Fibroblast of mammary gland (primary cell): ENCODE results near the gene TNFAIP3.
"Not testable (repeated sequence)": the region's sequence is repeated elsewhere in the genome, so short reads cannot be mapped to it uniquely, and the experiment has no call there.

Experiments used
- DNase-seq: peaks from one replicate; pipeline ENCODE4 v3.0.0-alpha.2; 2010; ENCODE audit warnings: low read depth
- H3K4me3 ChIP-seq: 2 replicates; pipeline ENCODE4 v1.5.1; 2011; ENCODE audit warnings: low read depth, mild to moderate bottlenecking, low read length, moderate library complexity; ENCODE audit not compliant: control insufficient read depth
- TF ChIP-seq, protein P1 (sequence below): conservative IDR thresholded peaks from 2 replicates; pipeline ENCODE4 v1.5.1; 2011; ENCODE audit warnings: low read depth, low read length, inconsistent platforms; ENCODE audit not compliant: control insufficient read depth, insufficient read depth

TNFAIP3 gene

GRCh38 chr6:137843211-137843610, 23.8 kb upstream of the TNFAIP3 start:
- H3K4me3 ChIP-seq: no peak overlapping the region
- TF ChIP-seq, protein P1, sequence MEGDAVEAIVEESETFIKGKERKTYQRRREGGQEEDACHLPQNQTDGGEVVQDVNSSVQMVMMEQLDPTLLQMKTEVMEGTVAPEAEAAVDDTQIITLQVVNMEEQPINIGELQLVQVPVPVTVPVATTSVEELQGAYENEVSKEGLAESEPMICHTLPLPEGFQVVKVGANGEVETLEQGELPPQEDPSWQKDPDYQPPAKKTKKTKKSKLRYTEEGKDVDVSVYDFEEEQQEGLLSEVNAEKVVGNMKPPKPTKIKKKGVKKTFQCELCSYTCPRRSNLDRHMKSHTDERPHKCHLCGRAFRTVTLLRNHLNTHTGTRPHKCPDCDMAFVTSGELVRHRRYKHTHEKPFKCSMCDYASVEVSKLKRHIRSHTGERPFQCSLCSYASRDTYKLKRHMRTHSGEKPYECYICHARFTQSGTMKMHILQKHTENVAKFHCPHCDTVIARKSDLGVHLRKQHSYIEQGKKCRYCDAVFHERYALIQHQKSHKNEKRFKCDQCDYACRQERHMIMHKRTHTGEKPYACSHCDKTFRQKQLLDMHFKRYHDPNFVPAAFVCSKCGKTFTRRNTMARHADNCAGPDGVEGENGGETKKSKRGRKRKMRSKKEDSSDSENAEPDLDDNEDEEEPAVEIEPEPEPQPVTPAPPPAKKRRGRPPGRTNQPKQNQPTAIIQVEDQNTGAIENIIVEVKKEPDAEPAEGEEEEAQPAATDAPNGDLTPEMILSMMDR: no peak
- DNase-seq: no peak

- not testable (repeated sequence) for DNase-seq, H3K4me3 ChIP-seq
Measured at GRCh38 chr6:137844327-137844726, 22.7 kb upstream of the TNFAIP3 start.

GRCh38 chr6:137844773-137845172, 22.3 kb upstream of the TNFAIP3 start:
- DNase-seq, H3K4me3 ChIP-seq: not testable (repeated sequence)

DNA sequence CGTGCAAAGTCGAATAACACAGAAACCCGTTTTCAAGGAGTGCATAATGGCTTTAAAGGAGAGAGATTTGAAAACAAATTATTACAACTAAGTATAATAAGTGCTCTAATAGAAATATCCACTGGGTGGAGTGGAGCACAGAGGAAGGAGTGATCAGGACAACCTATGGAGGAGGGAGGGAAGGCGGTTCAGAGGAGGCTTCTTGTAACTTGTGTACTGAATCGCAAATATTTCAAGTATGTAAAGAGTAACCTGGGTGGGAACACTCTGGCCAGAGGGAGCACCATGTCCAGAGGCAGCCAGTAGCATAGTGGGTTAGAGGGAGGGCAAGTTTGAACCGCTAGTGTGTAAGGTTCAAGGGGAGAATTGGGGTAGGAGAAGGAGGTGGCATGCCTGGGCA, 21.6 kb upstream of the TNFAIP3 start:
- H3K4me3 ChIP-seq: no peak overlapping the region
- TF ChIP-seq, protein P1: no peak
- DNase-seq: no peak

GRCh38 chr6:137846274-137846673, 20.8 kb upstream of the TNFAIP3 start:
- no peak overlapping the region for H3K4me3 ChIP-seq
- DNase-seq: no peak
- TF ChIP-seq, protein P1: no peak

GRCh38 chr6:137846772-137847313, 20.2 kb upstream of the TNFAIP3 start:
- DNase-seq: no peak
- no peak overlapping the region for H3K4me3 ChIP-seq
- TF ChIP-seq, protein P1: no peak

- TF ChIP-seq, protein P1: no peak
Measured at GRCh38 chr6:137847748-137848147, 19.3 kb upstream of the TNFAIP3 start.

DNA sequence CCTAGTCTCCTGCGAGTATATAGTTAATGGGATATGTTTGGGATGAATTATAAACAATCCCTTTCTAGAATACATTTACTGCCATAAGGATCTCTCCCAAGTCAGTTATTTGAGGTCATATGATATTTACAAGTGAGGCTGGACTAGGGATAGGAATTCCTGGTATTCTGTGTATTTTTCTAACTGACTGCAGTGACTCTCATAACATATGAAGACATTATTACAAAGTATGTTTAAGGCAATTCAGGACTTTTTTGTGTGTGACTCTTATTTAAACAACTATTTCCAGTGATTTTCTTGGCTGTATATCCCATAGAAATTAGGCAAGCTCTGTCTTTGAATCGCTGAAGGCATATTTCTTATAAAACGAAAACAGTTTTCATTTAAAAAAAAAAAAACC, 18.4 kb upstream of the TNFAIP3 start:
- TF ChIP-seq, protein P1: no peak
- H3K4me3 ChIP-seq: no peak overlapping the region
- DNase-seq: no peak

More at GRCh38 chr6:137847748-137848147, 19.3 kb upstream of the TNFAIP3 start:
- no peak overlapping the region for H3K4me3 ChIP-seq
- DNase-seq: no peak
